ENCODE measurements around the gene HOXD10.

Gene HOXD10

DNA sequence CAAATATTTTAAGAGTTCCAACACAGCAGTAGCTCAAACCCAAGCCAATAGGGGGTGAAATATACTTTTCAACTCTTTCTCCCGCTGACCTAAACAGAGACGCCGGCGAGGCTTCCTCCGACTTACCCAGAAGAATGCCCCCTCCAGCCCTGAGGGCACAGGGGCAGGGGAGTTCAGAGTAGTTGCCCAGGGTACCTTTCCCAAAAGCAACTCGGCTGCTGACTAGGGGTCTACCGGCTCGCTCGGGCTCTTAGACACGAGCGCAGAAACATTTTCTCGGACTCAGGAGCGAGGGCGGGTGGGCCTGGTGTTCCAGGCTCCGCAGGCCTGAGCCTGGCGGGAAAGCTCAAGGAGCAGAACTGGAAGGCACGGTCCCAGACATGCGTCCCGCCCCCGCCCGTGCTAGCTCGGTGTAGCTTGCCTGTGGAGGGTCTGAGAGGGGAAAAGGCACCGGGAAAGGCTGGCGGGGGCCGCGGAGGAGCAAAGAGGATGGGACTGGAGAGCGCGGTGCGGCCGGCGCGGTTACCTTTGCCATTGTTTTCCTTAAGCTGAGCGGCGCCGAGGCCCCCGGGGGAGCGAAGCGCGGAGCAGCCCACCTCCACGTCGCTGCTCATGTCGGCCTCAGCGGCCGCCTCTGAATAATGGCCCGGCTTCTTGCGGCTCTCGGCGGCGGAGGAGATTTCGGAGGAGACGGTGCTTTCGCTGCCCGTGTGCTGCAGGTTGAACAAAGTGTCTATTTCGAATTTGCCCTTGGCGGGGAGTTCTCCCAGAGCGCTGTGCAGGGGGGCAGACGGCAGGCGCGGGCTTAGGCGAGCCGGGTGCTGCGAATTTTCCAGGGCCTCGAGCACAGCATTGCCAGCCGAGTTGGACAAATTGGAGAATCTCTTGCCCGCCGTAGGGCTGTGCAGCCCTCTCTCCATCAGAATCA lies 33.5 kb upstream of the HOXD10 start:
- peak; percentile 63 for DNase-seq (ENCODE audit: low spot score)

DNA sequence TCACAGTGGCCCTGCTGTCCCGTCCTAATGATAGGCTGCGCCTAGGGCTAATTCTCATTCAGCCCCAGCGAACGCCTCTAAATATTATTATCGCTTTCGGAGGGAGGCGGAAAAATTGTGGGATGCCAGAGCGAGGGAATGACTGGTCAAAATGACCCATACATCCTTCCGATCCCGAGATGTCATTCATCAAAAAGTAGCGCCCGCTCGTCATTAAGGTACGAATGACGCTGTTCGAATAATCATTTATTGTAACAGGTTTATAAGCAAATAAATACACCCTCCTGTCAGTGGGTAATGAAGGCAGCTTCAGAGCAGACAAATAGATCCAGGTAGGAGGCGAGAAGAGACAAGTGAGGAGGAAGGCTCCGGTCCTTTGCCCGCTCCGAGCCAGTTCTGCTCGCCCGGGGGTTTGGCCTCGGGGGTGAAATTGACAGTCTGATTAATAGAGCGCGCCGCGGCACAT lies 32.7 kb upstream of the HOXD10 start, which contains the start of gene EVX2:
TSS of gene EVX2 (minus strand) at position 167 of the 466 bp plus-strand sequence. CDS start 186 bp downstream, outside the sequence.
- no peak for DNase-seq (ENCODE audit: low spot score)

- peak; percentile 40 for DNase-seq (ENCODE audit: low spot score)
Measured at GRCh38 chr2:176084611-176085119, 31.9 kb upstream of the HOXD10 start.

GRCh38 chr2:176085120-176085788 lies 31.3 kb upstream of the HOXD10 start:
- peak; percentile 54 for DNase-seq (ENCODE audit: low spot score)

- peak; percentile 83 for DNase-seq (ENCODE audit: low spot score)
Measured at GRCh38 chr2:176085861-176086771, 30.5 kb upstream of the HOXD10 start.

DNA sequence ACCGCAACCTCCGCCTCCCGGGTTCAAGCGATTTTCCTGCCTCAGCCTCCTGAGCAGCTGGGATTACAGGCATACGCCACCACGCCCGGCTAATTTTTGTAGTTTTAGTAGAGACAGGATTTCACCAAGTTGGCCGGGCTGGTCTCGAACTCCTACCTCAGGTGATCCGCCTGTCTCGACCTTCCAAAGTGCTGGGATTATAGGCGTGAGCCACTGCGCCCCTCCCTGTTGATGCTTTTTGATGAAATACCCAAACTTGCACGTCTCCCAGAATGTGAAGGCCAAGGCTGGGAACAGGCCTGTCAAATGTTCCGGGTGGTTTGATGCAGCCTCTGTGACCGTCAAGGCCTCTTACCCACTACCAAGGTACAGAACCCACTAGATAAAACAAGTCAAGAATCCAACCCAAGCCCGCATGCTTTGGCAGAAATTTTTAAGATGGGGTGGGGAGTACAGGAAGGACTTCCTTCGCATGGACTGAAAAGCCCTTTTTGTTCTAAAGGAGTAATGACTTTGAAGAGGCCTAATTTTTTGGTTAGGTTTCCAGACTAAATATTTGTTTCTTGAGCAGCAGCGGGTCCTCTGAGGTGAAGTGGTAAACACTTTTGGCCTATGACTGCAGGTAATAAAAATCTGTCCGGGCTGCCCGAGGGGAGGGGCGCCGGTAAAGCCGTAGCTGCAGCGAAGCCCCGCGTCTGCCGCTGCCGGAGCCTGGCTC lies 29.1 kb upstream of the HOXD10 start:
- peak; percentile 38 for DNase-seq (ENCODE audit: low spot score)

GRCh38 chr2:176088048-176088936 lies 28.3 kb upstream of the HOXD10 start:
- peak; percentile 83 for DNase-seq (ENCODE audit: low spot score)

GRCh38 chr2:176088937-176089842 lies 27.4 kb upstream of the HOXD10 start:
- DNase-seq (ENCODE audit: low spot score), result no peak

DNA sequence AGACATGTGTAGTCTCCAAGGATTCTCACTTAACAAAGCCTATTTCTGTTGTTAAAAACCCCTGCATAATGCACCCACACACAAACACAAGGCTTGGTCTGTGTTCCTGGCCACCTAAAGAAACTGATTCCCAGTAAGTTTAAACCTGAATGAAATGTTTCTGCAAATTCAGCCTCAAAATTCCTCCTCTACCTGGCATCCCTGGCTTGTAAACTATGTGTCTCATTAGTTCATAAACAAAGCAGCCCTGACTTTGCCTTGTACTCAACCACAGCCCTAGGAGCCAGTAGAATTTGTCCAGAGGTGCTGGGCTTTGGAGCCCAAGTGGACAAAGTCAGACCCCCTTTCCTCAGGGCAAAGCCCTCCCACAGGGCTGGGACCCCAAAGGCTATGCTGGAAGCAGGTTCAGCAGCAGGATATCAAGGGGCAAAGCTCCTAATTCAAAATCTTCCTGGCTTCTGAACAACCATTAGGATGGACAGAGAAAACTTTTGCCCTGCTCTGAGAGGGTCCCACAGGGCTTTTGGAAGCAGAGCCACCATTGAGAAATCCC lies 26.7 kb upstream of the HOXD10 start:
- no peak for DNase-seq (ENCODE audit: low spot score)

DNA sequence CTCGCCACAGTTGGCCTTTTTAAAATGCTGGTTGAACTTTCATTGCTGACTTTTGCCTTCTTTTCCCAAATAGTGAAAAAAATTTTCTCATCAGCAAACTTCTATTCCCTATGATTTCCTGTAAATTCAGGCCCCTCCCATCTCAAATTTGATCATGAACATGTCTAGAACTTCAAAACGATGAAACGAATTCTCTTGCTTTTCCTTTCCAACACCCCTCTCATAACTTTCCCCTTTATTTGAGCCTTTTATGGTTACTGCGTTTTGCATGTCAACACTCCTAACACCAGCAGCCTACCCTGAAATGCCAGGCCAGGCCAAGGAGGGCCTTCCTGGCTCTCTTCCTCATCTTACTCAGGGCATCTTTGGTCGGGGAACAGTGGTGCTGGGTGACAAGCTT lies 25.7 kb upstream of the HOXD10 start:
- DNase-seq (ENCODE audit: low spot score), result no peak

GRCh38 chr2:176091329-176092258 lies 25.0 kb upstream of the HOXD10 start:
- DNase-seq (ENCODE audit: low spot score), result no peak

DNA sequence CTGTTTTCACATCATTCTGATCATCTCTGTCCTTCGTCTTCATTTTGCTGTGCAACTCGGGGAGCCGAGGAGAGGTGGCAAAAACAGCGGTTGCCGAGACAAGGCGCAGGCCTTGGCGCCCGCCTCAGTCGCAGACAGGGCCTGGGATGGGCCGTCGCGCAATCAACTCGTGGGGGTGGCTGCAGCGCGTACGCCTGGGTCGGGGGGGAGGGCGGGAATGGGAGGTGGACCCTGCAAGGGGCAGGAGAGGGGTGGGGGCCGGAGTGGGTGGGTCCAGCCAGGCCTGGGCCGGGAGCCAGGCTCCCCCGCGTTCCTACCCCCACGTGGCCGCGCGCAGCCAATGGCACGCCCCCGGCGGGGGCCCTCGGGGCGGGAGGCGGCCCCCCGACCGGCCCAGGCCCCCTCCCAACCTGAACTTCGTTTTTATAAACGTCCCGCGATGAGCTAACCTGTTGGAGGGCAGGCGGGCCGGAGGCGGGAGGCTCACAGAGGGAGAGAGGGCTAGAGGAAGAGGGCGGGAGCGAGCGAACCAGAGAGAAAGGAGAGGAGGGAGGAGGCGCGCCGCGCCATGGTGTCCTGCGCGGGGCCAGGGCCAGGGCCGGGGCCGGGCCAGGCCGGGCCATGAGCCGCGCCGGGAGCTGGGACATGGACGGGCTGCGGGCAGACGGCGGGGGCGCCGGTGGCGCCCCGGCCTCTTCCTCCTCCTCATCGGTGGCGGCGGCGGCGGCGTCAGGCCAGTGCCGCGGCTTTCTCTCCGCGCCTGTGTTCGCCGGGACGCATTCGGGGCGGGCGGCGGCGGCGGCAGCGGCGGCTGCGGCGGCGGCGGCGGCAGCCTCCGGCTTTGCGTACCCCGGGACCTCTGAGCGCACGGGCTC lies 24.1 kb upstream of the HOXD10 start, which contains the start of gene HOXD13:
TSS of gene HOXD13 (plus strand) at position 452 of the 875 bp plus-strand sequence. CDS start at position 622, 170 bp downstream.
- DNase-seq (ENCODE audit: low spot score), result peak; percentile 79

DNA sequence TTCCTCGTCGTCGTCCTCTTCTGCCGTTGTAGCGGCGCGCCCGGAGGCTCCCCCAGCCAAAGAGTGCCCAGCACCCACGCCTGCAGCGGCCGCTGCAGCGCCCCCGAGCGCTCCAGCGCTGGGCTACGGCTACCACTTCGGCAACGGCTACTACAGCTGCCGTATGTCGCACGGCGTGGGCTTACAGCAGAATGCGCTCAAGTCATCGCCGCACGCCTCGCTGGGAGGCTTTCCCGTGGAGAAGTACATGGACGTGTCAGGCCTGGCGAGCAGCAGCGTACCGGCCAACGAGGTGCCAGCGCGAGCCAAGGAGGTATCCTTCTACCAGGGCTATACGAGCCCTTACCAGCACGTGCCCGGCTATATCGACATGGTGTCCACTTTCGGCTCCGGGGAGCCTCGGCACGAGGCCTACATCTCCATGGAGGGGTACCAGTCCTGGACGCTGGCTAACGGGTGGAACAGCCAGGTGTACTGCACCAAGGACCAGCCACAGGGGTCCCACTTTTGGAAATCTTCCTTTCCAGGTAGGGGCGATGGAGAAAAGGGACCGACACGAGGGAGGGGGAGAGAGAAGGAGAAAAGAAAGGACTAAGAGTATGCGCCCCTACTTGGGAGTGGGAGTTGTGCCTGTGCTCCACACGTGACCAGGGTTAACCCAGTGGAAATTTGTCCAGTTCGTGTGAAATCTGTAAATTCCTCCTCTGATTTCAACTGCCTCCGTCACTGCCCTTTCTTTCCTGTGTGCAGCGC lies 23.3 kb upstream of the HOXD10 start:
- no peak for DNase-seq (ENCODE audit: low spot score)

- no peak for DNase-seq (ENCODE audit: low spot score)
Measured at GRCh38 chr2:176093898-176094249, 22.7 kb upstream of the HOXD10 start.

DNA sequence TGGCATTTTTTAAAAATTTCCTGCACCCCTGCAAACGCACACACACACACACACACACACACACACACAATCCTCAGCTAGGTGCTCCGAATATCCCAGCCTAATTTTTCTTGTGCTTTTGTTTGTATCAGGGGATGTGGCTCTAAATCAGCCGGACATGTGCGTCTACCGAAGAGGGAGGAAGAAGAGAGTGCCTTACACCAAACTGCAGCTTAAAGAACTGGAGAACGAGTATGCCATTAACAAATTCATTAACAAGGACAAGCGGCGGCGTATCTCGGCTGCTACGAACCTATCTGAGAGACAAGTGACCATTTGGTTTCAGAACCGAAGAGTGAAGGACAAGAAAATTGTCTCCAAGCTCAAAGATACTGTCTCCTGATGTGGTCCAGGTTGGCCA lies 22.2 kb upstream of the HOXD10 start:
- DNase-seq (ENCODE audit: low spot score), result no peak

DNA sequence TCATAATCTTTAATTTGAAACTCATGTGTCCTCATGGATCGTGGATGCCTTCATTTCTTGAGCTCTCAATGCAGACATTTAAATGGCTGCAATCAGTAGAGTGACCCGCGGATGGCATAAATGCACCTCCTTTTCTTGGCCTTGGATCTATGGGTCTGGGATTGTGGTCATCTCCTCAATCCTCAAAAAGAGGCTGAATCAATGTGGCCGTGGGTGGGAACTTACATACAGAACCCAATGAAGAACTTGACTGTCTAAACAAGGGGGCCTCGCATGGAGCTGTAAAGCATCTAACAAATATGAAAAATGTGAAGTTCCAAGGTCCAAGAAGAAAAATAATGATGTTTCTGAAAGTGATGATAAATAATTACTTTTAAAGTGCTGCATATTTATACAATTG lies 21.2 kb upstream of the HOXD10 start:
- DNase-seq (ENCODE audit: low spot score), result no peak

Data from ecto neural progenitor cell (in vitro differentiated cells).